Activated T-cell treated with anti-CD3 and anti-CD28 coated beads, Interleukin-2, amount 50 U/mL, for 72 hours (primary cell): Measurements from ENCODE around the gene HAP1. TPM values are rescaled to one million over a fixed set of nuclear protein-coding genes. Genes with fewer than 3 reads are reported as not detected.

Experiments
- ATAC-seq, 2 donors: fragments of 150-1000 bp; cut with Tn5 transposase; replicated peaks in 1 of 2; 2 replicates each; pipeline ENCODE4 v1.10.0; 2021; ENCODE audit warnings: moderate library complexity in 2 of 2, mild to moderate bottlenecking in 1 of 2
- DNase-seq, 2 donors: peaks; one replicate each; pipeline ENCODE4 v3.0.0; 2021 to 2022; ENCODE audit warnings: mixed read lengths in 1 of 2
- H3K27ac Mint-ChIP-seq: one replicate; pipeline ENCODE4 v1.8.0; 2022; ENCODE audit warnings: mild to moderate bottlenecking, moderate library complexity, mixed read lengths
- H3K27me3 Mint-ChIP-seq: one replicate; pipeline ENCODE4 v1.8.0; 2022; ENCODE audit warnings: low read depth, mixed read lengths
- H3K36me3 Mint-ChIP-seq, 2 donors: one replicate each; pipeline ENCODE4 v1.8.0; 2022; ENCODE audit warnings: mixed read lengths in 2 of 2, mild to moderate bottlenecking in 1 of 2; ENCODE audit not compliant: insufficient read depth in 2 of 2
- H3K4me1 Mint-ChIP-seq: one replicate; pipeline ENCODE4 v1.8.0; 2022; ENCODE audit warnings: low read depth, mixed read lengths
- H3K4me3 Mint-ChIP-seq, 2 donors: one replicate each; pipeline ENCODE4 v1.8.0; 2022; ENCODE audit warnings: mild to moderate bottlenecking in 2 of 2, mixed read lengths in 2 of 2, moderate library complexity in 2 of 2
- H3K9me3 Mint-ChIP-seq, 2 donors: one replicate each; pipeline ENCODE4 v1.8.0; 2022; ENCODE audit warnings: mixed read lengths in 2 of 2
- total RNA-seq, 2 donors: library from RNA; stranded (reverse); gene quantifications; one replicate each; pipeline ENCODE4 v1.2.3, GENCODE V29; 2022

The HAP1 gene
- total RNA-seq, 2 donors from 2014 or later: 0.17 to 0.21 TPM

GRCh38 chr17:41751288-41751687, 16.8 kb upstream of the HAP1 start:
- Mint-ChIP-seq H3K4me3 (no peak overlapping the region), H3K4me1 (no peaks in the 10 kb centered on the region), H3K36me3 (no peaks in the 10 kb centered on the region), H3K27me3 (peaks cover 4% of the 10 kb centered on the region), H3K9me3 (no peaks in the 10 kb centered on the region), H3K27ac (no peak overlapping the region)
- DNase-seq (no peak), ATAC-seq (no peak)

GRCh38 chr17:41750862-41751261, 16.4 kb upstream of the HAP1 start:
- ATAC-seq (no peak), DNase-seq (no peak)
- H3K4me3 Mint-ChIP-seq: no peak overlapping the region
- no peaks in the 10 kb centered on the region for H3K36me3 Mint-ChIP-seq
- peaks cover 5% of the 10 kb centered on the region for H3K27me3 Mint-ChIP-seq
- no peaks in the 10 kb centered on the region for H3K9me3 Mint-ChIP-seq
- no peak overlapping the region for H3K27ac Mint-ChIP-seq
- no peaks in the 10 kb centered on the region for H3K4me1 Mint-ChIP-seq

GRCh38 chr17:41748275-41748674, 13.8 kb upstream of the HAP1 start:
- no peak overlapping the region for H3K4me3 Mint-ChIP-seq
- no peaks in the 10 kb centered on the region for H3K9me3 Mint-ChIP-seq
- no peak for DNase-seq
- no peaks in the 10 kb centered on the region for H3K36me3 Mint-ChIP-seq
- peaks cover 5% of the 10 kb centered on the region for H3K27me3 Mint-ChIP-seq
- no peak for ATAC-seq
- H3K4me1 Mint-ChIP-seq: no peaks in the 10 kb centered on the region
- no peak overlapping the region for H3K27ac Mint-ChIP-seq

- DNase-seq (no peak), ATAC-seq (no peak)
- peaks cover 14% of the 10 kb centered on the region for H3K27me3 Mint-ChIP-seq
- H3K4me3 Mint-ChIP-seq: no peak overlapping the region
- peaks cover 5% of the 10 kb centered on the region for H3K4me1 Mint-ChIP-seq
- no peak overlapping the region for H3K27ac Mint-ChIP-seq
- no peaks in the 10 kb centered on the region for H3K36me3 Mint-ChIP-seq
- no peaks in the 10 kb centered on the region for H3K9me3 Mint-ChIP-seq
Measured at GRCh38 chr17:41741709-41742108, 7.3 kb upstream of the HAP1 start.

- Mint-ChIP-seq H3K36me3 (no peaks in the 10 kb centered on the region), H3K4me3 (no peak overlapping the region), H3K27ac (no peak overlapping the region), H3K27me3 (peaks cover 22% of the 10 kb centered on the region), H3K4me1 (peaks cover 5% of the 10 kb centered on the region), H3K9me3 (no peaks in the 10 kb centered on the region)
- ATAC-seq (no peak), DNase-seq (no peak)
Measured at GRCh38 chr17:41740506-41740905, 6.1 kb upstream of the HAP1 start.

GRCh38 chr17:41739661-41740352, 5.4 kb upstream of the HAP1 start:
- ATAC-seq (no peak), DNase-seq (no peak)
- no peak overlapping the region for H3K27ac Mint-ChIP-seq
- peaks cover 10% of the 10 kb centered on the region for H3K4me1 Mint-ChIP-seq
- H3K27me3 Mint-ChIP-seq: peaks cover 28% of the 10 kb centered on the region
- H3K36me3 Mint-ChIP-seq: no peaks in the 10 kb centered on the region
- H3K4me3 Mint-ChIP-seq: no peak overlapping the region
- no peaks in the 10 kb centered on the region for H3K9me3 Mint-ChIP-seq

GRCh38 chr17:41738801-41739112, 4.3 kb upstream of the HAP1 start:
- H3K27ac Mint-ChIP-seq: no peak overlapping the region
- no peak overlapping the region for H3K4me3 Mint-ChIP-seq
- H3K36me3 Mint-ChIP-seq: no peaks in the 10 kb centered on the region
- peaks cover 11% of the 10 kb centered on the region for H3K4me1 Mint-ChIP-seq
- peaks cover 29% of the 10 kb centered on the region for H3K27me3 Mint-ChIP-seq
- no peaks in the 10 kb centered on the region for H3K9me3 Mint-ChIP-seq
- ATAC-seq (no peak), DNase-seq (no peak)

GRCh38 chr17:41738077-41738800, 3.8 kb upstream of the HAP1 start:
- H3K27ac Mint-ChIP-seq: no peak overlapping the region
- H3K4me3 Mint-ChIP-seq: no peak overlapping the region
- ATAC-seq (peak; percentile 93 to 94), DNase-seq (peak; percentile 86 to 88)
- H3K9me3 Mint-ChIP-seq: no peaks in the 10 kb centered on the region
- H3K36me3 Mint-ChIP-seq: no peaks in the 10 kb centered on the region
- peaks cover 16% of the 10 kb centered on the region for H3K4me1 Mint-ChIP-seq
- peaks cover 34% of the 10 kb centered on the region for H3K27me3 Mint-ChIP-seq

GRCh38 chr17:41737680-41738023, 3.2 kb upstream of the HAP1 start:
- Mint-ChIP-seq H3K36me3 (no peaks in the 10 kb centered on the region), H3K27me3 (peaks cover 40% of the 10 kb centered on the region), H3K27ac (no peak overlapping the region), H3K4me3 (no peak overlapping the region), H3K9me3 (no peaks in the 10 kb centered on the region), H3K4me1 (peaks cover 17% of the 10 kb centered on the region)
- ATAC-seq (peak; percentile 5 to 6), DNase-seq (peak in 1 of 2 donors; percentile 8)

- no peaks in the 10 kb centered on the region for H3K9me3 Mint-ChIP-seq
- H3K4me1 Mint-ChIP-seq: peaks cover 17% of the 10 kb centered on the region
- H3K27ac Mint-ChIP-seq: no peak overlapping the region
- H3K36me3 Mint-ChIP-seq: no peaks in the 10 kb centered on the region
- ATAC-seq: no peak
- no peak overlapping the region for H3K4me3 Mint-ChIP-seq
- DNase-seq: no peak
- H3K27me3 Mint-ChIP-seq: peaks cover 45% of the 10 kb centered on the region
Measured at GRCh38 chr17:41736983-41737679, 2.7 kb upstream of the HAP1 start.

GRCh38 chr17:41735744-41736143, 1.3 kb upstream of the HAP1 start:
- no peak for DNase-seq
- no peaks in the 10 kb centered on the region for H3K9me3 Mint-ChIP-seq
- H3K27me3 Mint-ChIP-seq: peaks cover 59% of the 10 kb centered on the region
- H3K4me3 Mint-ChIP-seq: no peak overlapping the region
- peaks cover 17% of the 10 kb centered on the region for H3K4me1 Mint-ChIP-seq
- no peak overlapping the region for H3K27ac Mint-ChIP-seq
- no peaks in the 10 kb centered on the region for H3K36me3 Mint-ChIP-seq
- no peak for ATAC-seq

GRCh38 chr17:41734949-41735313, 488 bp upstream of the HAP1 start:
- Mint-ChIP-seq H3K4me3 (peak overlapping the region; percentile 58 to 66), H3K27me3 (peaks cover 67% of the 10 kb centered on the region), H3K9me3 (no peaks in the 10 kb centered on the region)

GRCh38 chr17:41733348-41734138, 900 bp downstream of the HAP1 start:
- no peaks in the 10 kb centered on the region for H3K9me3 Mint-ChIP-seq
- no peak for ATAC-seq
- peak; percentile 8 to 30 for DNase-seq
- H3K4me1 Mint-ChIP-seq: peaks cover 17% of the 10 kb centered on the region
- H3K4me3 Mint-ChIP-seq: peak overlapping the region; percentile 72 to 84
- peaks cover 72% of the 10 kb centered on the region for H3K27me3 Mint-ChIP-seq
- no peak overlapping the region for H3K27ac Mint-ChIP-seq
- H3K36me3 Mint-ChIP-seq: no peaks in the 10 kb centered on the region

More at GRCh38 chr17:41734949-41735313, 488 bp upstream of the HAP1 start:
- no peak overlapping the region for H3K27ac Mint-ChIP-seq
- DNase-seq: no peak
- no peak for ATAC-seq
- H3K4me1 Mint-ChIP-seq: peaks cover 17% of the 10 kb centered on the region
- H3K36me3 Mint-ChIP-seq: no peaks in the 10 kb centered on the region
